GM18520 (cell line): ENCODE data around the gene SPARCL1.
"Not testable (repeated sequence)": the region's sequence is repeated elsewhere in the genome, so short reads cannot be mapped to it uniquely, and the experiment has no call there.

Experiments
- ATAC-seq: cut with Tn5 transposase; IDR thresholded peaks from one replicate; pipeline ENCODE4 v1.9.1; 2021; ENCODE audit not compliant: unreplicated experiment

Gene SPARCL1

DNA sequence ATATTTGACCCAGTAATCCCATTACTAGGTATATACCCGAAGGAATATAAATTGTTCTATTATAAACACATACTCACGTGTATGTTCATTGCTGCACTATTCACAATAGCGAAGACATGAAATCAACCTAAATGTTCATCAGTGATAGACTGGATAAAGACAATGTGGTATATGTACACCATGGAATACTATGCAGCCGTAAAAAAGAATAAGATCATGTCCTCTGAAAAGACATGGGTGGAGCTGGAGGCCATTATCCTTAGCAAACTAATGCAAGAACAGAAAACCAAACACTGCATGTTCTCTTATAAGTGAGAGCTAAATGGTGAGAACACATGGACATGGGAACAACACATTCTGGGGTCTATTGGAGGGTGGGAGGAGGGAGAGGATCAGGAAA lies 70.3 kb downstream of the SPARCL1 start:
- ATAC-seq: no peak

DNA sequence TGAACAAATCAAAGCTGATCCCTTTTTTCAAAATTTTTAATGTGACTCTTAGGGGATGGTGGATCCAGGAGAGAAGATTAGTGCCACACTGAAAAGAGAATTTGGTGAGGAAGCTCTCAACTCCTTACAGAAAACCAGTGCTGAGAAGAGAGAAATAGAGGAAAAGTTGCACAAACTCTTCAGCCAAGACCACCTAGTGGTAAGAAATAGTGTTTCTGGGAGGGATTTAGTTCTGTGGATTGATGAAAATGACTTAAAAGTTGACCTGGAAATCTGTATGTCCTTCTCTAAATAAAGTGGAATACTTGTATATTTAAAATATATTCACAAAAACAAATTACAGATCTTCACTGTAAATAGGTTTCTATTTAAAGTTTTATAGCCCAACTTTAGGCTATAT lies 77.6 kb downstream of the SPARCL1 start:
- ATAC-seq: no peak

DNA sequence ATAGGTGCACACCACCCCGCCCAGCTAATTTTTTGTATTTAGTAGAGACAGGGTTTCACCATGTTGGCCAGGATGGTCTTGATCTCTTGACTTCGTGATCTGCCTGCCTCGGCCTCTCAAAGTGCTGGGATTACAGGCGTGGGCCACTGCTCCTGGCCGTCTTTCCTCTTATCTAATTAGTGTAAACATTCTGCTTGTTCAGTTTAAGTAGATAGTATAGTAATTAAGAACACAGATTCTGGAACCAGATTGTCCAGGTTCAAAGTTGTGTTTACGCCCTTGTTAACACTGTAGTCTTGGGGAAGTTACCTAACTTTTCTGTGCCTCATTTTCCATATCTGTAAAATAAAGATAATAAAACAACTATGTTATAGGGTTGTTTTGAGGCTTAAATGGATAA lies 82.8 kb downstream of the SPARCL1 start:
- not testable (repeated sequence) for ATAC-seq

DNA sequence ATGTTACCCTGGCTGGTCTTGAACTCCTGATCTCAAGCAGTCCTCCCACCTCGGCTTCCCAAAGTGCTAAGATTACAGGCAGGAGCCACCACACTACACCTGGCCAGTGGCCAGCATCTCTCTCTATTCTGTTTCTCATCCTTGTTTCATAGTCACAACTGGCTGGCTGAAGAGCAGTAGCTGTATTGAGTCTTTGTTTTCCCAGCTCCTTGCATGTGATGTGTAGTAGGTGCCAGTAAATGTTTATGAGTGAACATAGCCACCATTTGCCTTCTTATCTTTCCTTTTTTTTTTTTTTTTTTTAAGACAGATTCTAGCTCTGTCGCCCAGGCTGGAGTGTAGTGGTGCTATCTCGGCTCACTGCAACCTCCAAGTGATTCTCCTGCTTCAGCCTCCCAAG lies 83.2 kb downstream of the SPARCL1 start:
- no peak for ATAC-seq

DNA sequence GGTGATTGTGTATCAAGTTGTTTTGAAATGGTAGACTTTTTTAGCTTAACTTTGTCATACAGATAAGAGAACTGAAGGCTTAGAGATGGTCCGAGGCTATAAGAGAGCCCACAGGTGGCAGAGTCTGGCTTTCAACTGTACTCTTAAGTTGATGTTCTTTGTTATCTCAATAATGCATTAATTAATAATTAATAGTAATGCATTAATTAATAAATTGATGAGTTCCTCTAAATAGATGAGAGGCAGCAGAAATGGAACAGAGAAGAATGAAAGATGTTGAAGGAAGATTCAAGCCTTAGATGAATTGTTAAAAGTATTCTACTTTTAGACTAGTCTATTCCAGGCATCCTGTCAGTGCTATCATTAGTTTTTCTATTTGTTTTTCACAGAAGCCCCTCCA lies 84.4 kb downstream of the SPARCL1 start:
- no peak for ATAC-seq

DNA sequence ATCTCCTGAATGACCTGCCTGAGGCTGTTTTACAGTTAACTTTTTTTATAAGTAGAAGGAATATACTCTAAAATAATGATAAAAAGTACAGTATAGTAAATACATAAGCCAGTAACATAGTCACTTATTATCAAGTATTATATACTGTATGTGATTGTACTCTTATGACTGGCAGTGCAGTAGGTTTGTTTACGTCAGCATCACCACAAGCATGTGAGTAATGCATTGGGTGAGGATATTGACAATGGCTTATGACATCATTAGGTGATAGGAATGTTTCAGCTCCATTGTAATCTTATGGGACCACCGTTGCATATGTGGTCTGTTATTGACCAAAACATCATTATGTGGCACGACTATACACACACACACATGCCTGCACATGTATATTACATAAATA lies 86.3 kb downstream of the SPARCL1 start:
- no peak for ATAC-seq

DNA sequence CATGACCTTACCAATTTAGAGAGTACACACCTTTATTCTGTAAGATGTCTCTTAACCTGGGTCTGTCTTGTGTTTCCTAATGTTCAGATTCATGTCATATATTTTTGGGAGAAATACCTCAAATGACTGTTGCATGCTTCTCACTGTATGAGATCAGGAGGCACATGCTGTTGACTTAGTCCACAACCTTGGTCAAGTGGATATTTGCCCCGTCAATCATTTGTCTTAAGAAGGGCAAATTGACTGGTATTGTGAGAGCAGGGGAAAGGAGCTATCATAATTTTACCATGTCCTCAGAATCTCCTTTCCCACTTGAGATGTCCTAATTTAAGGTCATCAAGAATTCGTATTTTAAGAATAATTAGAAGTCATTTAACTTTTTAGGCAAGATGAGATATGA lies 95.8 kb downstream of the SPARCL1 start:
- ATAC-seq: no peak

DNA sequence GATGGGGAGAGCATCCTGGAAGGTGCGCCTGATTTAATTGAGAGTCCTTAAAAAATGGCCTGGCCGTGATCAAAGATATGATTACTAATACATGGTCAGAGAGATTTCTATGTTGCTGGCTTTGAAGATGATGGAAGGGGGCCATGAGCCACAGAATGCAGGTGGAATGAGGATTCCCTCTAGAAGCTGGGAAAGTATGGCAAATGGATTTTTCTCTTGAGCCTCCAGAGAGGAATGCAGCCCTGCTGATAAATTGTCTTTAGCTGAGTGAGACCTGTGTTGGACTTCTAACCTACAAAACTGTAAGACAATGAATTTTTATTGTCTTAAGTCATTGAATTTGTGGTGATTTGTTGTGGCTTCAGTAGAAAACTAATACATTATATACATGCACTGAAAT lies 99.1 kb downstream of the SPARCL1 start:
- no peak for ATAC-seq

DNA sequence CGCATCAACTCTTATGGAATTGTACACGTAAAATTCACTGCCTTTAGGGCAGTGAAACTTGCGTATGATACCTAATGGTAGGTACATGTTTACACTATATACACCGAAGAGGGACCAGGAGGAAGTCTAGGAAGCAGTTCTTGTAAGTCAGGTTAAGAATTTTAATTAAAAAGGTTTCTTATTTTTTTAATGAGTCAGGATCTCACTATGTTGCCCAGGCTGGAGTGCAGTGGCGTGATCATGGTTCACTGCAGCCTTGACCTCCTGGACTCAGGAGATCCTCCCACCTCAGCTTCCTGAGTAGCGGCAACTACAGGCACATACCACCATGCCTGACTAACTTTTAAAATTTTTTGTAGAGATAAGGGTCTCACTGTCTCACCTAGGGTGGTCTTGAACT lies 100.2 kb downstream of the SPARCL1 start:
- ATAC-seq: no peak

DNA sequence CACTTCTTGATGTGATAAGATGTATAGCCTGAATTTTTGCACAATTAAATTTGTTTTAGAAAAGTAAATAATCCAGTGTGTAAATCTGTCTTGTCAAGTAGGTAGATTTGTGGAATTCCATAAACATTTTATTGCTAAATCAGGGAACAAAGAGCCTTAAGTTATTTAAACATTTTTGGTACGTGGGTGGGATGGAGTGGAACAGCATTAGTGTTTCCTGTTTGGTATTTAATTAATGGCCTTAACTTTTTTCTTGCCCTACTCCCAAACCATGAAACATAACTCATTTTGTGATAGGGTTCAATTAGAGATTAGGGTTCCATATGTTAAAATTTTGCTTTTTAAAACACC lies 101.7 kb downstream of the SPARCL1 start:
- no peak for ATAC-seq

DNA sequence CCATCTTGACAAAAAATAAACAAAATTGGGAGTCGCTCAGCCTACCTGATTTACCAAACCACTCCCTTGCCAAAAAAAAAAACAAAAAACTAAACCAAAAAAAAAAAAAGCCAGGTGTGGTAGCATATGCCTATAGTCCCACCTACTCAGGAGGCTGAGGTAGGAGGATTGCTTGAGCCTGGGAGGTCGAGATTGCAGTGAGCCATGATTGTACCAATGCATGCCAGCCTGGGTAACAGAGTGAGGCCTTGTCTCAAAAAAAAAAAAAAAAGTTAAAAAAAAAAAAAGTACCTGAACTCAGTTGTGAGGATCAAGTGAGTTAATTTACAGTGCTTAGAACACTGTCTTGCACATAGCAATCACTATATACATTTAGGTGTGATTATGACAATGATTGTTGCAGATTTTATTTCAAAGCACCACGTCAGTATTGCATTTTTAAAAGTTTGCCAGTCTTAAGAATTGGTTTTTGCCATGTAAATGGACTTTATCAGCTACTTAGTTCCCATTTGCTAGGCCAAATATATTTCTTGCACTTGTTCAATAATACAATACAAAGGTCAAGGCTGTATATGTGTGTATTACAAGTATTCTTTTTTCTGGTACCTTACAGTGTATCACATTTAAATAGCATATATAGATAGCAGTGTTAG lies 102.2 kb downstream of the SPARCL1 start:
- ATAC-seq: no peak

DNA sequence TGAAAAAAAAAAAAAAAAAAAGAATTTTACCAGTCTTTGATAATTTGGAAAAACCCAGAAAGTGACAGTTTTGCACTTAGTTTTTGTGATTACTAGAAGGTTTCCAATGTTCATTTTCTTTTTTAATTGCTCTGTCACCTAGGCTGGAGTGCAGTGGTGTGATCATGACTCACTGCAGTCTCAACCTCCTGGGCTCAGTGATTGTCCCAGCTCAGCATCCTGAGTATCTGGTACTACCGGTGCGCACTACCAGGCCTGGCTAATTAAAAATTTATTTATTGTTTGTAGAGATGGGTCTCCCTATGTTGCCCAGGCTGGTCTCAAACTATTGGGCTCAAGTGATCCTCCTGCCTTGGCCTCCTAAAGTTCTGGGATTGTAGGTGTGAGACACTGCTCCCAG lies 103.5 kb downstream of the SPARCL1 start:
- ATAC-seq: no peak

DNA sequence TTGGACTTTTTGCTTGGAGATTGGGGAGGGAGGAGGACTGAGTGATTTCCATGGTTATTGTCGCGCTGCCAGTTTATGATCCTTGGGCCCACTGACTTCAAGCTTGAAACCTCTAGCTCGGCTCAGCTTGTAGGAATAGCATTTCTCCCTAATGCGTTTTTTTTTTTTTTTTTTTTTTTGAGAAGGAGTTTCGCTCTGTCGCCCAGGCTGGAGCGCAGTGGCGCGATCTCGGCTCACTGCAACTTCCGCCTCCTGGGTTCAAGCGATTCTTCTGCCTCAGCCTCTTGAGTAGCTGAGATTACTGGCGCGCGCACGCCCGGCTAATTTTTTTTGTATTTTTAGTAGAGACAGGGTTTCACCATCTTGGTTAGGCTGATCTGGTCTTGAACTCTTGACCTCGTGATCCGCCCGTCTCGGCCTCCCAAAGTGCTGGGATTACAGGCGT lies 105.1 kb downstream of the SPARCL1 start:
- not testable (repeated sequence) for ATAC-seq
